Neural progenitor cell (in vitro differentiated cells): ENCODE data around the gene OR1N1. TPM values are rescaled to one million over a fixed set of nuclear protein-coding genes. Genes with fewer than 3 reads are reported as not detected.

Experiments used
- DNase-seq: peaks from one replicate; pipeline ENCODE4 v3.0.0-alpha.2; 2016; ENCODE audit warnings: low spot score
- H2AFZ ChIP-seq: fragments of 200-600 bp; sonication (generic); replicated peaks from 2 replicates; pipeline ENCODE4 v1.6.1; 2016; ENCODE audit warnings: antibody characterized with exemption
- H3F3A ChIP-seq: fragments of 200-600 bp; sonication (generic); 2 replicates; pipeline ENCODE4 v1.6.1; 2016; ENCODE audit warnings: antibody characterized with exemption, low read depth
- H3K27ac ChIP-seq: fragments of 200-600 bp; sonication (generic); 2 replicates; pipeline ENCODE4 v1.5.1; 2016; ENCODE audit warnings: mild to moderate bottlenecking
- H3K27me3 ChIP-seq: fragments of 200-600 bp; sonication (generic); 2 replicates; pipeline ENCODE4 v1.6.1; 2016; ENCODE audit warnings: mild to moderate bottlenecking, moderate library complexity
- H3K36me3 ChIP-seq: fragments of 200-600 bp; sonication (generic); 2 replicates; pipeline ENCODE4 v1.5.1; 2016
- H3K4me1 ChIP-seq: fragments of 200-600 bp; sonication (generic); 2 replicates; pipeline ENCODE4 v1.6.1; 2016; ENCODE audit warnings: mixed run types
- H3K4me2 ChIP-seq: fragments of 200-600 bp; sonication (generic); 2 replicates; pipeline ENCODE4 v1.6.1; 2016
- H3K4me3 ChIP-seq: fragments of 200-600 bp; sonication (generic); 2 replicates; pipeline ENCODE4 v1.5.1; 2016
- H3K79me2 ChIP-seq: fragments of 200-600 bp; sonication (generic); 2 replicates; pipeline ENCODE4 v1.6.1; 2016; ENCODE audit warnings: low read depth
- H3K9ac ChIP-seq: fragments of 200-600 bp; sonication (generic); 2 replicates; pipeline ENCODE4 v1.6.1; 2016
- H3K9me3 ChIP-seq: fragments of 200-600 bp; sonication (generic); 2 replicates; pipeline ENCODE4 v1.5.1; 2016; ENCODE audit warnings: low read depth
- H4K20me1 ChIP-seq: fragments of 200-600 bp; sonication (generic); 2 replicates; pipeline ENCODE4 v1.6.1; 2016; ENCODE audit warnings: low read depth
- H3K27ac Mint-ChIP-seq: 3 replicates; pipeline ENCODE4 v1.8.0; 2021; ENCODE audit warnings: mixed read lengths
- H3K27me3 Mint-ChIP-seq: 2 replicates; pipeline ENCODE4 v1.8.0; 2022; ENCODE audit warnings: low read depth, mild to moderate bottlenecking, inconsistent platforms, moderate library complexity, mixed read lengths; ENCODE audit not compliant: insufficient read depth
- H3K36me3 Mint-ChIP-seq: 3 replicates; pipeline ENCODE4 v1.8.0; 2021; ENCODE audit warnings: mixed read lengths
- H3K4me1 Mint-ChIP-seq: 3 replicates; pipeline ENCODE4 v1.8.0; 2021; ENCODE audit warnings: mixed read lengths
- H3K4me3 Mint-ChIP-seq: 3 replicates; pipeline ENCODE4 v1.8.0; 2021; ENCODE audit warnings: mild to moderate bottlenecking, moderate library complexity, mixed read lengths
- H3K9me3 Mint-ChIP-seq: 3 replicates; pipeline ENCODE4 v1.8.0; 2020; ENCODE audit warnings: mixed read lengths
- CTCF ChIP-seq: fragments of 200-600 bp; sonication (generic); IDR thresholded peaks from 2 replicates; pipeline ENCODE4 v1.5.1; 2017; ENCODE audit warnings: antibody characterized with exemption, mild to moderate bottlenecking
- EZH2 ChIP-seq: fragments of 200-600 bp; sonication (generic); IDR thresholded peaks from 2 replicates; pipeline ENCODE4 v1.6.1; 2017; ENCODE audit warnings: antibody characterized with exemption, mild to moderate bottlenecking, moderate library complexity
- EZH2phosphoT487 ChIP-seq: fragments of 200-600 bp; sonication (generic); IDR thresholded peaks from 2 replicates; pipeline ENCODE4 v1.6.1; 2017; ENCODE audit warnings: antibody characterized with exemption
- total RNA-seq: library from RNA; depleted of rRNA; stranded (reverse); fragments of >200 nt; gene quantifications from 2 replicates; pipeline ENCODE4 v1.2.3, GENCODE V29; 2015; ENCODE audit warnings: low replicate concordance

The OR1N1 gene
- not detected in 2 replicates for total RNA-seq

- H3K9me3 Mint-ChIP-seq: no peaks in the 10 kb centered on the region
Observed at GRCh38 chr9:122527193-122527592, at the start of gene OR1N1. Gene OR1N1 (minus strand): TSS chr9:122527293. CDS start chr9:122527293, 0 bp downstream.

GRCh38 chr9:122572456-122572855 lies 45.4 kb upstream of the OR1N1 start:
- H3K4me2 ChIP-seq: no peak overlapping the region
- H3K9me3 ChIP-seq: peaks cover 17% of the 10 kb centered on the region
- H3K4me1 ChIP-seq: no peaks in the 10 kb centered on the region
- no peaks in the 10 kb centered on the region for H3K36me3 Mint-ChIP-seq
- no peaks in the 10 kb centered on the region for H4K20me1 ChIP-seq
- no peak for DNase-seq
- H2AFZ ChIP-seq: no peak overlapping the region
- H3K27me3 ChIP-seq: no peaks in the 10 kb centered on the region
- H3K27ac Mint-ChIP-seq: no peak overlapping the region
- no peak overlapping the region for H3K4me3 ChIP-seq
- TF ChIP-seq EZH2 (no peak), EZH2phosphoT487 (no peak), CTCF (no peak)
- no peaks in the 10 kb centered on the region for H3K36me3 ChIP-seq
- H3K4me1 Mint-ChIP-seq: no peaks in the 10 kb centered on the region
- no peak overlapping the region for H3K27ac ChIP-seq
- no peak overlapping the region for H3K4me3 Mint-ChIP-seq
- no peaks in the 10 kb centered on the region for H3K9me3 Mint-ChIP-seq
- H3K9ac ChIP-seq: no peak overlapping the region
- peaks cover 2% of the 10 kb centered on the region for H3K27me3 Mint-ChIP-seq
- no peaks in the 10 kb centered on the region for H3K79me2 ChIP-seq
- no peaks in the 10 kb centered on the region for H3F3A ChIP-seq

More at GRCh38 chr9:122527193-122527592, at the start of gene OR1N1:
- no peaks in the 10 kb centered on the region for H3K79me2 ChIP-seq
- H3K4me3 ChIP-seq: no peak within 1 kb of the TSS
- H2AFZ ChIP-seq: no peak within 1 kb of the TSS
- no peak within 1 kb of the TSS for H3K9ac ChIP-seq
- H3K4me3 Mint-ChIP-seq: no peak within 1 kb of the TSS
- no peaks in the 10 kb centered on the region for H3K36me3 Mint-ChIP-seq
- H3K9me3 ChIP-seq: peaks cover 14% of the 10 kb centered on the region
- H3F3A ChIP-seq: no peaks in the 10 kb centered on the region
- no peak within 1 kb of the TSS for H3K27ac Mint-ChIP-seq
- no peaks in the 10 kb centered on the region for H3K36me3 ChIP-seq
- no peaks in the 10 kb centered on the region for H3K27me3 ChIP-seq
- DNase-seq: no peak
- no peaks in the 10 kb centered on the region for H4K20me1 ChIP-seq
- no peaks in the 10 kb centered on the region for H3K4me1 ChIP-seq
- H3K4me2 ChIP-seq: no peak within 1 kb of the TSS
- peaks cover 9% of the 10 kb centered on the region for H3K27me3 Mint-ChIP-seq
- no peaks in the 10 kb centered on the region for H3K4me1 Mint-ChIP-seq
- TF ChIP-seq EZH2phosphoT487 (no peak), CTCF (no peak), EZH2 (no peak)
- no peak within 1 kb of the TSS for H3K27ac ChIP-seq

- no peak overlapping the region for H3K27ac ChIP-seq
- H3K9me3 ChIP-seq: peaks cover 13% of the 10 kb centered on the region
- H3K9me3 Mint-ChIP-seq: peaks cover 3% of the 10 kb centered on the region
Observed at GRCh38 chr9:122567901-122568300, 40.8 kb upstream of the OR1N1 start.

More at GRCh38 chr9:122567901-122568300, 40.8 kb upstream of the OR1N1 start:
- Histone ChIP-seq H3K4me3 (no peak overlapping the region), H3K4me2 (no peak overlapping the region), H2AFZ (no peak overlapping the region), H4K20me1 (no peaks in the 10 kb centered on the region), H3K79me2 (no peaks in the 10 kb centered on the region), H3K9ac (no peak overlapping the region), H3F3A (no peaks in the 10 kb centered on the region), H3K36me3 (no peaks in the 10 kb centered on the region), H3K4me1 (no peaks in the 10 kb centered on the region), H3K27me3 (no peaks in the 10 kb centered on the region)
- no peak overlapping the region for H3K4me3 Mint-ChIP-seq
- peaks cover 2% of the 10 kb centered on the region for H3K27me3 Mint-ChIP-seq
- H3K27ac Mint-ChIP-seq: no peak overlapping the region
- H3K36me3 Mint-ChIP-seq: no peaks in the 10 kb centered on the region
- H3K4me1 Mint-ChIP-seq: no peaks in the 10 kb centered on the region
- TF ChIP-seq EZH2phosphoT487 (no peak), CTCF (no peak), EZH2 (no peak)
- no peak for DNase-seq
